DMS114 treated with DMSO at 0.1 percent for 48 hours (cell line): ENCODE measurements around the gene KDM5B.
"Not testable (repeated sequence)": the region's sequence is repeated elsewhere in the genome, so short reads cannot be mapped to it uniquely, and the experiment has no call there.

Experiments used
- DNase-seq: peaks from one replicate; lab custom pipeline; 2025; ENCODE audit not compliant: unreplicated experiment; lab: John Stamatoyannopoulos, UW

The KDM5B gene

DNA sequence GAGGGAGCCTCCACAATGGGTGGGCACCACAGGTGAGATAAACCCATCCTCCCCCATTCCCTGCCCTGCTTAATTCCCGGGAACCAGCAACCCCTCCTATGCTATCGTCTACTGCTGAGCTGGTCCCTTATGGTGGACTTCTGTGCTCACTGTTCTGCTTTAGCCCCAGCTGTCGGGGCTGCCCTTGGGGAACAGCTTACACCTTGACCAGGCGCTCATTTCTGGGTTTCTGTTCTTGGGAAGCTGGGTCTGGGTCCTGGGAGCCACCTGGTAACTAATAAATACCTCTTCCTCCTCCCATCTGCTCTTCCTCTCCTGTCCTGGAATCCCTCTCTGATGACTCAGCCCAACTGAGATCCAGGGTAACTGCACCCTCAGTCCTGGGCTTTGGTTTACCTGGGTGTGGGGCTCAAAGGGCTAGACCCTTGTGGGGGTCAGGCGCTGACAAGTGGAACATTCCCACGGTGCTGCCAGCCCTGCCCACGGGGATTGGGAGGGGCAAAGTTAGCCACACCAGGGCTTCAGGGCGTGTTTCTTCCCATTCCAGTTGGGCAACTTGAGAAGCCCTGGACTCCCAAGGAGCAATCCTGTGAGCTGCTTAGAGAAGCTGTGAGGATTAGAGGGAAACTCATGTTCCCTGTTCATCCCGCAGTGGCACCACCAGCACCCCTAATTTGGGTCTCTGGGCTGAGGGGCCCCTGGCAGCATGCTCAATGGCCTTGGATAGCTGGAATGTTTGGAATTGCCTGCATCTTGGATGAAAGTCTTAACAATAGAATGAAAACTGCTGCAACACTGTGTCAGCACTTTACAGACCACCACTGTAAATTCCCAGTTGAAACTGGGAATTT, 4.2 kb upstream of the KDM5B start:
- DNase-seq: no peak

- DNase-seq: no peak
These were observed 3.3 kb upstream of the KDM5B start for GRCh38 chr1:202811296-202812175.

- DNase-seq: peak; percentile 85
These were observed 2.5 kb upstream of the KDM5B start, which contains the start of gene PCAT6 for GRCh38 chr1:202810615-202811295. Gene PCAT6 (plus strand): TSS chr1:202810954.

DNA sequence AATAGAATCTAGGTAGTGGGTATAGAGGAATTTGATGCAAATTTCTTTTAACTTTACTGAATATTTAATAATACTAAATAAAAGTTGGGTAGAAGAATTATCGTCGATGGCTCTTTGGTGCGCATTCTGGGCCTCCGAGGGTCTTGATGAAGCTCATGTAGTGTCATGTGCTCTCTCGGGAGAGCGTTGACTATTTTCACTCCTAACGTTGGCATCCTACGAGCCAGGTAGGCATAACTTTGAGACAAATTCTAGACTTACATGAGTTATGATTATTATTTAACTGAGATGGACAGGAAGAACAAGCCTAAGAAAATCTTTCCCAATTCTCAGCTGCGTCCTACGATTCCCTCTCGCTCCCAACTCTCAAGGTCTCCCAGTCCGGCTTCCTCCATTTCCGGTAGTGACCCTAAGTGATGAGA, 2.0 kb upstream of the KDM5B start:
- DNase-seq: no peak

DNA sequence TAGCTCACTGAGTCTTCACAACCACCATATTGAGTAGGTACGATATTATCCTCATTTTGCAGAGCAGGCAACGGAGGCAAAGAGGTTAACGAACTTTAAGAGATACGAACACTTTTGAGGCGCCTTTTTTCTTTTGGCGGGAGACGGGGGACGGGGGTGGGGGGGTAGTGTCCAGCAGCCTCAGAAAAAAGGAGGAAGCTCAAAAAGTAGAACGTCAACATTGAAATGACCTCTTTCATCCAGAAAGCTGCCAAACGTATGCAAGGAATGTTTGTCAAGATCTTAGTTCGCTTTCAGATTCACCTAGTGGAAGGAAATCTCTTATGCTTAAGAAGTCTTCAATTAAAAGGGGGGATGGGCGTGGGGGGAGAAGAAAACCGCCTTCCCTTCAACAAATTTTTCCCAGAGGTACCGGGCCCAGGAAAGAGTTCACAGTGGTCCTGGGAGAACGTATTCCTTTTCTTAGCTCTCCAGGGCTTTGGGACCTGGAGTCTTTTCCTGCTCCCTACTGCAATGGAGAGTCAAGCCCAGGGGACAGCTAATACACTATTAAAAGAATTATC, 1.5 kb upstream of the KDM5B start:
- no peak for DNase-seq

GRCh38 chr1:202807451-202807925, 733 bp downstream of the KDM5B start:
- no peak for DNase-seq

DNA sequence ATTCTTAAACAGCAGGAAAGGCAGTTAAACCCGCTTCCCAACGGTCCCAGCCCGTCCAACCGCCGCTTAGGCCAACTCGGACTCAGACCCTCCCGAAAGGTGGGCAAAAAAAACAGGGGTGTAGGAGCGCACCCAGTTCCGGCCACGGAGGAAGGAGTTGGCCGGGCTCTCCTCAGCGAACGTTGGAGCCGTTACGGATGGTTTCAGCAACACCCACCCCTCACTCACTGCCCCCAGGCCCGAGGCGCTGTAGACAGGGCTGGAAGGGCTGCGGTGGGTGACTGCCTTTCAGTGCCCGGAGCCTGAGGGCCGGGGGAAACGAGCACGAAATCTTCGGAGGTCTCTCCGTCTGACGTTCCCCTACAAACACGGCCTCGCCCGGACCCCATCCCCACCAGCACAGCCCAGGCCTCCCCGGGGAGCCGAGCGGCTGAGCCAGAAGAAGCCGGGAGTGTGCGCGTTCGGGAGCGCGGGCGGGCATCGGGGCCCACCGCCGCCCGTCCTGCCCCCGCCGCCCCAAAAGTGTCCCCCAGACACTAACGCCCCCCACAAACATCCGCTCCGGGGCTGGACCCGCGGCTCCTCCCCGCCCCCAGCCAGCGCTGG, 1.3 kb downstream of the KDM5B start:
- DNase-seq: no peak

- DNase-seq: no peak
These were observed 2.1 kb downstream of the KDM5B start for GRCh38 chr1:202805886-202806844.

GRCh38 chr1:202804126-202804525, 4.1 kb downstream of the KDM5B start:
- DNase-seq: no peak

GRCh38 chr1:202802998-202803932, 5.0 kb downstream of the KDM5B start:
- DNase-seq: no peak

- DNase-seq: no peak
These were observed 6.2 kb downstream of the KDM5B start for GRCh38 chr1:202802034-202802433.

- no peak for DNase-seq
These were observed 7.0 kb downstream of the KDM5B start for GRCh38 chr1:202801175-202801574.

GRCh38 chr1:202800742-202801141, 7.5 kb downstream of the KDM5B start:
- no peak for DNase-seq

DNA sequence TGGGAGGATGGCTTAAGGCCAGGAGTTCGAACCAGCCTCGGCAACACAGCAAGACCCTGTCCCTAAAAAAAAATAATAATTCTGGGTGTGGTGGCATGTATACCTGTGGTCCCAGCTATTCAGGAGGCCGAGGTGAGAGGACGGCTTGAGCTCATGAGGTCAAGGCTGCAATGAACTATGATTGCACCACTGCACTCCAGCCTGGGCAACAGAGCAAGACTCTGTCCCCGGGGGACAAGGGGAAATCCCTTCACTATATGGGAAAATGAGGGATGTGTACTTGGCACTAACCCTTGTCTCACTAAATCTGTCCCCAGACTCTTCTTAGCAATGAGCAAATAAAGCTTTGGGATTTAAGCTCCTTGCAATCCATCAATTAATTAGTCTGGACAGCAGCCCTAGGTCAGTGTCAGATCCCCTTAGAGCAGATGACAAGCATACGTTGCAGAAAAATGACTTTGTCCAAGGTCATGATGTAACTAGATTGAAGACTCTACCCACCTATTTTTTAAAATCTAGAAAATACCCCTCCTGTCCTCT, 9.4 kb downstream of the KDM5B start:
- no peak for DNase-seq

- no peak for DNase-seq
These were observed 10.0 kb downstream of the KDM5B start for GRCh38 chr1:202798260-202798659.

GRCh38 chr1:202796670-202797069, 11.6 kb downstream of the KDM5B start:
- DNase-seq: no peak

- DNase-seq: not testable (repeated sequence)
These were observed 13.3 kb downstream of the KDM5B start for GRCh38 chr1:202794931-202795330.
